Naive thymus-derived CD4-positive, alpha-beta T cell (primary cell): ENCODE results near the gene TTBK2. TPM values are rescaled to one million over a fixed set of nuclear protein-coding genes. Genes with fewer than 3 reads are reported as not detected.
A peak's percentile ranks its signal among the peaks of the same experiment; 100 is the strongest.

Experiments
- ATAC-seq: fragments of 150-1000 bp; cut with Tn5 transposase; 2 replicates; pipeline ENCODE4 v1.10.0; 2021; ENCODE audit warnings: mild to moderate bottlenecking, moderate library complexity
- CTCF ChIA-PET: fragments of 350-600 bp; sonication (Branson Sonifier 250); formaldehyde crosslinking; loops from one replicate; lab custom pipeline; 2021; ENCODE audit warnings: antibody characterized with exemption; lab: Charles Lee
- POLR2A ChIA-PET: fragments of 350-600 bp; sonication (Branson Sonifier 250); formaldehyde crosslinking; loops from one replicate; lab custom pipeline; 2021; ENCODE audit warnings: antibody characterized with exemption, inconsistent platforms; lab: Charles Lee
- DNase-seq, 9 donors: peaks; one replicate each; pipeline versions ENCODE4 v3.0.0 to v3.0.0-alpha.2; 2020 to 2022; ENCODE audit warnings: mixed read lengths in 1 of 9
- H3K27ac ChIP-seq: one replicate; pipeline ENCODE4 v1.7.0; 2013; ENCODE audit warnings: mild to moderate bottlenecking, low read depth, low read length, moderate library complexity
- H3K27me3 ChIP-seq, 2 donors: one replicate each; pipeline ENCODE4 v1.7.0; 2013; ENCODE audit warnings: low read length in 2 of 2, mild to moderate bottlenecking in 2 of 2, moderate library complexity in 2 of 2; ENCODE audit not compliant: control insufficient read depth in 2 of 2, insufficient read depth in 2 of 2
- H3K36me3 ChIP-seq, 3 experiments: 1 replicate in 2 of 3; 2 replicates in 1 of 3; pipeline ENCODE4 v1.7.0; 2013; ENCODE audit warnings: low read length in 3 of 3, mild to moderate bottlenecking in 3 of 3, moderate library complexity in 1 of 3; ENCODE audit not compliant: insufficient read depth in 3 of 3, control insufficient read depth in 2 of 3
- H3K4me1 ChIP-seq, 2 donors: one replicate each; pipeline ENCODE4 v1.7.0; 2013; ENCODE audit warnings: low read length in 2 of 2, mild to moderate bottlenecking in 2 of 2, moderate library complexity in 1 of 2; ENCODE audit not compliant: control insufficient read depth in 2 of 2, insufficient read depth in 2 of 2
- H3K4me3 ChIP-seq: 2 replicates; pipeline ENCODE4 v1.7.0; 2013; ENCODE audit warnings: mild to moderate bottlenecking, low read length
- H3K9me3 ChIP-seq, 3 experiments: 1 replicate in 2 of 3; 2 replicates in 1 of 3; pipeline ENCODE4 v1.7.0; 2013; ENCODE audit warnings: low read length in 3 of 3; ENCODE audit not compliant: control insufficient read depth in 2 of 3
- H3K27ac Mint-ChIP-seq, 9 donors: one replicate each; pipeline ENCODE4 v1.8.0; 2020 to 2022; ENCODE audit warnings: mixed read lengths in 9 of 9, mild to moderate bottlenecking in 8 of 9, moderate library complexity in 5 of 9, inconsistent platforms in 2 of 9
- H3K27me3 Mint-ChIP-seq, 5 donors: one replicate each; pipeline ENCODE4 v1.8.0; 2021 to 2022; ENCODE audit warnings: mixed read lengths in 5 of 5, mild to moderate bottlenecking in 1 of 5
- H3K36me3 Mint-ChIP-seq, 5 donors: one replicate each; pipeline ENCODE4 v1.8.0; 2020 to 2022; ENCODE audit warnings: mixed read lengths in 5 of 5, mild to moderate bottlenecking in 3 of 5, inconsistent platforms in 1 of 5
- H3K4me1 Mint-ChIP-seq, 7 donors: one replicate each; pipeline ENCODE4 v1.8.0; 2020 to 2022; ENCODE audit warnings: mixed read lengths in 7 of 7, mild to moderate bottlenecking in 3 of 7, inconsistent platforms in 1 of 7
- H3K4me3 Mint-ChIP-seq, 10 donors: one replicate each; pipeline ENCODE4 v1.8.0; 2020 to 2022; ENCODE audit warnings: mild to moderate bottlenecking in 10 of 10, mixed read lengths in 10 of 10, moderate library complexity in 6 of 10, inconsistent platforms in 2 of 10
- H3K9me3 Mint-ChIP-seq, 11 donors: one replicate each; pipeline ENCODE4 v1.8.0; 2020 to 2022; ENCODE audit warnings: mixed read lengths in 11 of 11, mild to moderate bottlenecking in 4 of 11, inconsistent platforms in 1 of 11, moderate library complexity in 1 of 11
- intact Hi-C, 2 donors: fragments of 100-400 bp; cut with micrococcal nuclease; formaldehyde crosslinking; loops; one replicate each; pipeline ENCODE4 v1.15.1; 2023
- polyA plus RNA-seq, 2 donors: library from polyadenylated mRNA; unstranded; fragments of 300-500 nt; fragmentation: Illumina TruSeq; gene quantifications; one replicate each; pipeline ENCODE4 v1.2.3, GENCODE V29; 2021
- total RNA-seq, 6 experiments: library from RNA in 5 of 6; stranded (reverse) in 5 of 6; gene quantifications; 1 replicate in 5 of 6; 2 replicates in 1 of 6; pipeline ENCODE4 v1.2.3 and lab custom pipeline; 2021 to 2026

TTBK2 gene
- total and polyA plus RNA-seq, 7 experiments from 2014 or later = 12.5 to 30.5 (median 26.1) TPM

GRCh38 chr15:42744195-42744594 is 176.4 kb downstream of the TTBK2 start:
- Mint-ChIP-seq H3K4me1 (peaks cover 0 to 4% (median 0%) of the 10 kb centered on the region in 7 donors), H3K27me3 (no peaks in the 10 kb centered on the region), H3K27ac (no peak overlapping the region), H3K36me3 (peaks cover 2 to 23% (median 4%) of the 10 kb centered on the region in 5 donors), H3K4me3 (no peak overlapping the region), H3K9me3 (no peaks in the 10 kb centered on the region)
- Histone ChIP-seq H3K27ac (no peak overlapping the region), H3K9me3 (no peaks in the 10 kb centered on the region), H3K36me3 (peaks cover 0 to 14% (median 0%) of the 10 kb centered on the region in 3 experiments), H3K4me3 (no peak overlapping the region), H3K27me3 (no peaks in the 10 kb centered on the region), H3K4me1 (no peaks in the 10 kb centered on the region)
- POLR2A ChIA-PET = no interaction called here
- no peak for ATAC-seq
- intact Hi-C loops = no loop called here
- no peak for DNase-seq
- CTCF ChIA-PET = no interaction called here

GRCh38 chr15:42742149-42742548 is 178.4 kb downstream of the TTBK2 start:
- intact Hi-C loops = no loop called here
- no peak overlapping the region for H3K4me3 Mint-ChIP-seq
- CTCF ChIA-PET = no interaction called here

GRCh38 chr15:42741710-42742109 is 178.9 kb downstream of the TTBK2 start:
- DNase-seq = no peak
- Histone ChIP-seq H3K9me3 (no peaks in the 10 kb centered on the region), H3K27me3 (no peaks in the 10 kb centered on the region), H3K36me3 (peaks cover 0 to 14% (median 0%) of the 10 kb centered on the region in 3 experiments), H3K4me1 (no peaks in the 10 kb centered on the region), H3K4me3 (no peak overlapping the region), H3K27ac (no peak overlapping the region)
- Mint-ChIP-seq H3K4me1 (peaks cover 0 to 7% (median 5%) of the 10 kb centered on the region in 7 donors), H3K36me3 (peaks cover 0 to 20% (median 4%) of the 10 kb centered on the region in 5 donors), H3K4me3 (no peak overlapping the region), H3K27ac (no peak overlapping the region), H3K9me3 (no peaks in the 10 kb centered on the region), H3K27me3 (no peaks in the 10 kb centered on the region)
- no peak for ATAC-seq
- intact Hi-C loops = no loop called here
- POLR2A ChIA-PET = no interaction called here
- CTCF ChIA-PET = no interaction called here

More at GRCh38 chr15:42742149-42742548, 178.4 kb downstream of the TTBK2 start:
- DNase-seq = no peak
- Mint-ChIP-seq H3K9me3 (no peaks in the 10 kb centered on the region), H3K27me3 (no peaks in the 10 kb centered on the region), H3K27ac (no peak overlapping the region), H3K4me1 (peaks cover 0 to 7% (median 5%) of the 10 kb centered on the region in 7 donors), H3K36me3 (peaks cover 0 to 20% (median 4%) of the 10 kb centered on the region in 5 donors)
- Histone ChIP-seq H3K9me3 (no peaks in the 10 kb centered on the region), H3K4me3 (no peak overlapping the region), H3K27me3 (no peaks in the 10 kb centered on the region), H3K4me1 (no peaks in the 10 kb centered on the region), H3K27ac (no peak overlapping the region), H3K36me3 (peaks cover 0 to 14% (median 0%) of the 10 kb centered on the region in 3 experiments)
- ATAC-seq = no peak
- POLR2A ChIA-PET = no interaction called here

- Histone ChIP-seq H3K27ac (peak overlapping the region; percentile 87), H3K9me3 (no peaks in the 10 kb centered on the region), H3K4me3 (peak overlapping the region; percentile 65), H3K27me3 (no peaks in the 10 kb centered on the region), H3K4me1 (peaks cover 5 to 6% of the 10 kb centered on the region in 2 donors), H3K36me3 (peaks cover 0 to 33% (median 0%) of the 10 kb centered on the region in 3 experiments)
- Mint-ChIP-seq H3K4me3 (peak overlapping the region; percentile 79 to 90 (median 86)), H3K27ac (peak overlapping the region; percentile 78 to 91 (median 86)), H3K36me3 (peaks cover 0 to 9% (median 3%) of the 10 kb centered on the region in 5 donors), H3K4me1 (peaks cover 12 to 26% (median 20%) of the 10 kb centered on the region in 7 donors), H3K9me3 (no peaks in the 10 kb centered on the region), H3K27me3 (no peaks in the 10 kb centered on the region)
- ATAC-seq (no peak), DNase-seq (no peak)
- POLR2A ChIA-PET = interaction anchor here (0.7 kb wide), 1 partner anchor 180 kb away, joined by 4 read pairs; no protein-coding TSS in a partner anchor
- CTCF ChIA-PET = interaction anchor here (0.6 kb wide), 1 partner anchor 210 kb away, joined by 3 read pairs; no protein-coding TSS in a partner anchor
- intact Hi-C loops = loop anchor here (1.0 to 5.0 kb wide), 9 partner anchors 163 to 1505 kb away; partner anchors contain the start of genes CHP1 (in 1 of the 2), EXD1 (in 1 of the 2), LCMT2 (in 1 of the 2) and SNAP23 (in 1 of the 2)
Measured at GRCh38 chr15:42737529-42738328, 182.8 kb downstream of the TTBK2 start.

GRCh38 chr15:42736793-42737528 is 183.6 kb downstream of the TTBK2 start, which contains the start of gene CDAN1:
CDAN1 (minus strand) TSS chr15:42737128; CDS start chr15:42737102, 26 bp downstream.
- ATAC-seq (peak; percentile 97), DNase-seq (peak; percentile 80 to 95 (median 87))
- Histone ChIP-seq H3K27me3 (no peaks in the 10 kb centered on the region), H3K4me1 (peaks cover 5 to 6% of the 10 kb centered on the region in 2 donors), H3K9me3 (no peaks in the 10 kb centered on the region), H3K27ac (peak within 1 kb of the TSS; percentile 87), H3K36me3 (peaks cover 0 to 36% (median 0%) of the 10 kb centered on the region in 3 experiments), H3K4me3 (peak within 1 kb of the TSS; percentile 65)
- peak within 1 kb of the TSS; percentile 78 to 91 (median 86) for H3K27ac Mint-ChIP-seq
- peaks cover 13 to 26% (median 20%) of the 10 kb centered on the region in 7 donors for H3K4me1 Mint-ChIP-seq
- H3K4me3 Mint-ChIP-seq = peak within 1 kb of the TSS; percentile 79 to 90 (median 86)
- CTCF ChIA-PET = no interaction called here
- intact Hi-C loops = loop anchor here (1.0 to 5.0 kb wide), 8 partner anchors 162 to 1505 kb away; partner anchors contain the start of genes CHP1 (in 1 of the 2), EXD1 (in 1 of the 2), LCMT2 (in 1 of the 2) and SNAP23 (in 1 of the 2)
- peaks cover 3 to 15% (median 8%) of the 10 kb centered on the region in 5 donors for H3K36me3 Mint-ChIP-seq
- POLR2A ChIA-PET = interaction anchor here (0.7 to 1.2 kb wide), 3 partner anchors 175 to 1335 kb away, joined by 3 to 4 read pairs (median 3); partner anchors contain the start of gene NDUFAF1
- H3K9me3 Mint-ChIP-seq = no peaks in the 10 kb centered on the region
- H3K27me3 Mint-ChIP-seq = no peaks in the 10 kb centered on the region
